Tibial nerve (tissue), 4 donors: ENCODE data around the gene AOC2.

ENCODE experiments used
- EP300 ChIP-seq, 2 donors: sonication (generic); formaldehyde crosslinking; IDR thresholded peaks; one replicate each; pipeline ENCODE4 v1.6.1; 2017; ENCODE audit warnings: antibody characterized with exemption in 2 of 2, mild to moderate bottlenecking in 1 of 2
- POLR2A ChIP-seq, 2 donors: fragments of 450-650 bp; IDR thresholded peaks; one replicate each; pipeline ENCODE4 v1.6.1; 2017; ENCODE audit warnings: antibody characterized with exemption in 2 of 2, mild to moderate bottlenecking in 2 of 2, moderate library complexity in 2 of 2
- TF ChIP-seq, protein P1 (sequence below), 5 experiments: fragments of 200-600 bp in 3 of 5; fragments of 450-650 bp in 2 of 5; sonication (generic) in 3 of 5; IDR thresholded peaks; one replicate each; pipeline ENCODE4 v1.5.1; 2016 to 2019; ENCODE audit warnings: antibody characterized with exemption in 5 of 5, mild to moderate bottlenecking in 3 of 5, moderate library complexity in 2 of 5

DNA sequence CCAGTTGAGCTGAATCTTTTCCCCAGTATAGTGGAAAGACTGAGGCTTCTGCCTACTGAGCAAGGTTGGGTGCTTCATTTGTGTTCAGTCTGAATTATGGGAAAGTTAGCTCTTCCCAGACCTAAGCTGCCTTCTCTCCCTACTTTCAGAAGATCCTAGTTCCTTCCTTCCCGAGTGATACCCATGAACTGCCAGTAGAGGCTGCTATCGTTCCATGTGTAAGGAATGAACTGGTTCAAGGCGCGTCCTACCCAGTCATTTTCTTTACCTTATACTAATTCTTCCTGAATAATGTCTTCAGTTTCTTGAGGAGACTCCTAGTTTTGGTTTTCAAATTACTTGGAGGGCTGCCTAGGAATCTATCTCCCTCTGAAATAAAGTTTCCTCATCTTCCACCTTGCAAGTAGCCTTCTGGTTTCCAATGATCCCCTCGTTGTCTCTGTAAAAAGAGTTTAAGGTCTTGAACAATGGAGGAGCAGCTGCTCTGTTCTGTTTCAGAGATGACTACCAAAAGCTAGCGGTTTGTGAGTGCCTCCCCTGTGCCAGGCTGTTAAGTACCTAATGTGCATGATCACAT is 934 bp upstream of the AOC2 start:
- TF ChIP-seq, protein P1, sequence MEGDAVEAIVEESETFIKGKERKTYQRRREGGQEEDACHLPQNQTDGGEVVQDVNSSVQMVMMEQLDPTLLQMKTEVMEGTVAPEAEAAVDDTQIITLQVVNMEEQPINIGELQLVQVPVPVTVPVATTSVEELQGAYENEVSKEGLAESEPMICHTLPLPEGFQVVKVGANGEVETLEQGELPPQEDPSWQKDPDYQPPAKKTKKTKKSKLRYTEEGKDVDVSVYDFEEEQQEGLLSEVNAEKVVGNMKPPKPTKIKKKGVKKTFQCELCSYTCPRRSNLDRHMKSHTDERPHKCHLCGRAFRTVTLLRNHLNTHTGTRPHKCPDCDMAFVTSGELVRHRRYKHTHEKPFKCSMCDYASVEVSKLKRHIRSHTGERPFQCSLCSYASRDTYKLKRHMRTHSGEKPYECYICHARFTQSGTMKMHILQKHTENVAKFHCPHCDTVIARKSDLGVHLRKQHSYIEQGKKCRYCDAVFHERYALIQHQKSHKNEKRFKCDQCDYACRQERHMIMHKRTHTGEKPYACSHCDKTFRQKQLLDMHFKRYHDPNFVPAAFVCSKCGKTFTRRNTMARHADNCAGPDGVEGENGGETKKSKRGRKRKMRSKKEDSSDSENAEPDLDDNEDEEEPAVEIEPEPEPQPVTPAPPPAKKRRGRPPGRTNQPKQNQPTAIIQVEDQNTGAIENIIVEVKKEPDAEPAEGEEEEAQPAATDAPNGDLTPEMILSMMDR (IDR thresholded peaks at IDR 0.05), result peak; percentile 79 to 89 (median 85)
- TF ChIP-seq EP300 (IDR thresholded peaks at IDR 0.05) (no peak), POLR2A (IDR thresholded peaks at IDR 0.05) (no peak)
